Sigmoid colon (tissue), 4 donors: ENCODE measurements around the gene SHANK1.
"Not testable (repeated sequence)": the region's sequence is repeated elsewhere in the genome, so short reads cannot be mapped to it uniquely, and the experiment has no call there.

Experiments used
- CTCF ChIP-seq, 4 experiments: fragments of 450-650 bp in 3 of 4; fragments of 200-600 bp in 1 of 4; IDR thresholded peaks; one replicate each; pipeline ENCODE4 v1.5.1; 2016 to 2019; ENCODE audit warnings: antibody characterized with exemption in 4 of 4, mild to moderate bottlenecking in 3 of 4, moderate library complexity in 2 of 4
- POLR2A ChIP-seq, 2 donors: fragments of 450-650 bp; IDR thresholded peaks; one replicate each; pipeline ENCODE4 v1.6.1; 2016; ENCODE audit warnings: antibody characterized with exemption in 2 of 2, mild to moderate bottlenecking in 2 of 2, moderate library complexity in 2 of 2
- POLR2AphosphoS5 ChIP-seq, 4 donors: sonication (generic); formaldehyde crosslinking; IDR thresholded peaks; one replicate each; pipeline ENCODE4 v1.6.1; 2017; ENCODE audit warnings: antibody characterized with exemption in 4 of 4

GRCh38 chr19:50766746-50767145, 47.1 kb upstream of the SHANK1 start:
- not testable (repeated sequence) for TF ChIP-seq CTCF, POLR2AphosphoS5, POLR2A (IDR thresholded peaks at IDR 0.05)
